GM12878 (cell line): ENCODE data around the gene USH1C. TPM values are rescaled to one million over a fixed set of nuclear protein-coding genes. Genes with fewer than 3 reads are reported as not detected.

ENCODE experiments used
- ATAC-seq: fragments of 200-7000 bp; cut with Tn5 transposase; 3 replicates; pipeline ENCODE4 v1.9.1; 2020; ENCODE audit warnings: mild to moderate bottlenecking, moderate library complexity
- BruUV-seq: library from RNA; stranded (reverse); fragments of 400-500 nt; replicated peaks from 2 replicates; lab custom pipeline; 2021; lab: Mats Ljungman, UMichigan
- CTCF ChIA-PET: fragments of 300-600 bp; sonication (Branson Sonifier 250); formaldehyde crosslinking; extraction: SDS; loops from one replicate; lab custom pipeline; 2021; ENCODE audit warnings: inconsistent platforms; lab: Yijun Ruan, JAX
- POLR2A ChIA-PET: fragments of 350-600 bp; formaldehyde crosslinking; extraction: SDS; loops from one replicate; lab custom pipeline; 2021; ENCODE audit warnings: inconsistent platforms; lab: Charles Lee
- RAD21 ChIA-PET: fragments of 300-600 bp; sonication (Branson Sonifier 250); formaldehyde crosslinking; loops from one replicate; lab custom pipeline; 2023; ENCODE audit warnings: antibody characterized with exemption; ENCODE audit not compliant: unreplicated experiment; lab: Charles Lee
- SMC1A ChIA-PET: fragments of 300-600 bp; sonication (Branson Sonifier 250); formaldehyde crosslinking; loops from one replicate; lab custom pipeline; 2023; ENCODE audit not compliant: unreplicated experiment, uncharacterized antibody; lab: Charles Lee
- DNase-seq: peaks from one replicate; pipeline ENCODE4 v3.0.0-alpha.2; 2011; ENCODE audit warnings: low read depth, low spot score
- FAIRE-seq: peaks from 3 replicates; lab custom pipeline; 2011; peaks lifted over from hg19 to GRCh38; lab: Jason Lieb, UNC
- H2AFZ ChIP-seq: 2 replicates; pipeline ENCODE4 v1.6.0; 2011; ENCODE audit warnings: low read depth, low read length, control low read depth; ENCODE audit not compliant: control insufficient read depth
- H3K27ac ChIP-seq: 2 replicates; pipeline ENCODE4 v1.5.1; 2011; ENCODE audit warnings: control low read depth; ENCODE audit not compliant: control insufficient read depth, insufficient read depth
- H3K27me3 ChIP-seq, 2 experiments: replicated peaks in 1 of 2; 2 replicates each; pipeline versions ENCODE4 v1.6.0 to v1.6.1; 2011; ENCODE audit warnings: low read length in 1 of 2; ENCODE audit not compliant: control insufficient read depth in 2 of 2, insufficient read depth in 2 of 2
- H3K36me3 ChIP-seq, 2 experiments: 2 replicates each; pipeline ENCODE4 v1.5.1; 2011; ENCODE audit warnings: low read length in 1 of 2; ENCODE audit not compliant: control insufficient read depth in 2 of 2, insufficient read depth in 2 of 2
- H3K4me1 ChIP-seq: 2 replicates; pipeline ENCODE4 v1.6.1; 2011; ENCODE audit warnings: mild to moderate bottlenecking, low read length, moderate library complexity, mixed read lengths; ENCODE audit not compliant: control insufficient read depth, insufficient read depth
- H3K4me2 ChIP-seq: 2 replicates; pipeline ENCODE4 v1.6.0; 2011; ENCODE audit warnings: control low read depth; ENCODE audit not compliant: control insufficient read depth, insufficient read depth
- H3K4me3 ChIP-seq: fragments of 200-600 bp; sonication (generic); 2 replicates; pipeline ENCODE4 v1.5.1; 2016
- H3K79me2 ChIP-seq: 2 replicates; pipeline ENCODE4 v1.6.0; 2011; ENCODE audit warnings: low read length; ENCODE audit not compliant: control insufficient read depth, insufficient read depth
- H3K9ac ChIP-seq: 2 replicates; pipeline ENCODE4 v1.8.0; 2011; ENCODE audit warnings: low read length, control low read depth, mixed read lengths; ENCODE audit not compliant: control insufficient read depth, insufficient read depth
- H3K9me3 ChIP-seq: replicated peaks from 3 replicates; pipeline ENCODE4 v1.5.1; 2011; ENCODE audit warnings: mild to moderate bottlenecking, low read length; ENCODE audit not compliant: control insufficient read depth, insufficient read depth
- H4K20me1 ChIP-seq: 2 replicates; pipeline ENCODE4 v1.6.0; 2011; ENCODE audit not compliant: control insufficient read depth, insufficient read depth
- IRF4 ChIP-seq: IDR thresholded peaks from 2 replicates; pipeline ENCODE4 v1.6.1; 2011; ENCODE audit warnings: low read depth, low read length
- KAT2A ChIP-seq: conservative IDR thresholded peaks from 2 replicates; pipeline ENCODE4 v1.6.1; 2011; ENCODE audit warnings: low read depth, low read length; ENCODE audit not compliant: control insufficient read depth
- NR2C2 ChIP-seq: IDR thresholded peaks from 2 replicates; pipeline ENCODE4 v1.6.1; 2011; ENCODE audit warnings: borderline replicate concordance, low read depth; ENCODE audit not compliant: control insufficient read depth, insufficient read length
- STAT3 ChIP-seq: IDR thresholded peaks from 2 replicates; pipeline ENCODE4 v1.6.1; 2011; ENCODE audit warnings: low read depth, low read length, improper control_type of control experiment
- ZNF207 ChIP-seq: fragments of 450-650 bp; IDR thresholded peaks from 2 replicates; pipeline ENCODE4 v1.6.1; 2014; ENCODE audit warnings: antibody characterized with exemption, mild to moderate bottlenecking, borderline replicate concordance
- ZNF274 ChIP-seq: IDR thresholded peaks from one replicate; pipeline ENCODE4 v1.8.0; 2011; ENCODE audit not compliant: insufficient read length, insufficient read depth
- WGBS: methylation state at CpG from one replicate; pipeline ENCODE4 v1.1.6; 2016; ENCODE audit warnings: low lambda C conversion rate; ENCODE audit not compliant: insufficient replicate concordance, insufficient coverage; ENCODE audit errors: missing lambda C conversion rate; 5-methylcytosine and 5-hydroxymethylcytosine counted together
- in situ Hi-C: fragments of 300-500 bp; cut with MboI; formaldehyde crosslinking; loops from 9 replicates; pipeline ENCODE4 v1.14.3; 2018; ENCODE audit warnings: mixed read lengths
- intact Hi-C: fragments of 100-400 bp; cut with micrococcal nuclease; formaldehyde crosslinking; loops from one replicate; pipeline ENCODE4 v1.14.2; 2022; ENCODE audit not compliant: unreplicated experiment
- polyA plus RNA-seq, 11 experiments: library from polyadenylated mRNA; depleted of rRNA in 4 of 11; unstranded in 6 of 11; stranded (reverse) in 5 of 11; fragments of >200 nt; fragmentation: Nextera tagmentation in 4 of 11; fragmentation: Illumina TruSeq in 1 of 11; extraction: Ambion mirVana in 4 of 11; extraction: Trizol in 1 of 11; gene quantifications; 1 replicate in 1 of 11; 2 replicates in 10 of 11; pipeline versions ENCODE4 v1.2.1 to v1.2.3, GENCODE V29; 2011 to 2016; ENCODE audit warnings: inconsistent platforms in 2 of 11, missing spikeins in 2 of 11, low read depth in 1 of 11
- total RNA-seq, 4 experiments: library from RNA; depleted of rRNA in 3 of 4; stranded (reverse); fragments of >200 nt in 3 of 4; fragmentation: Illumina TruSeq in 1 of 4; extraction: Trizol in 1 of 4; gene quantifications; 2 replicates each; pipeline versions ENCODE4 v1.2.1 to v1.2.3, GENCODE V29; 2013 to 2021
- TF ChIP-seq, protein P1 (sequence below): fragments of 450-650 bp; formaldehyde crosslinking; IDR thresholded peaks from 2 replicates; pipeline ENCODE4 v1.4.0; 2020; ENCODE audit warnings: mild to moderate bottlenecking, moderate library complexity
- TF ChIP-seq, protein P2 (sequence below): fragments of 450-650 bp; IDR thresholded peaks from 2 replicates; pipeline ENCODE4 v1.6.1; 2014; ENCODE audit warnings: mild to moderate bottlenecking
- TF ChIP-seq, protein P3 (sequence below): IDR thresholded peaks from 2 replicates; pipeline ENCODE4 v1.6.1; 2012; ENCODE audit warnings: low read depth, low read length, improper control_type of control experiment
- TF ChIP-seq, protein P4 (sequence below): fragments of 450-650 bp; IDR thresholded peaks from 2 replicates; pipeline ENCODE4 v1.6.1; 2018; ENCODE audit warnings: borderline replicate concordance, mild to moderate bottlenecking; ENCODE audit not compliant: partially characterized antibody

USH1C gene
- total and polyA plus RNA-seq, 10 of the 15 experiments (the other 5 are each of a cell fraction or from before 2014, with no cell fraction given) = not detected

DNA sequence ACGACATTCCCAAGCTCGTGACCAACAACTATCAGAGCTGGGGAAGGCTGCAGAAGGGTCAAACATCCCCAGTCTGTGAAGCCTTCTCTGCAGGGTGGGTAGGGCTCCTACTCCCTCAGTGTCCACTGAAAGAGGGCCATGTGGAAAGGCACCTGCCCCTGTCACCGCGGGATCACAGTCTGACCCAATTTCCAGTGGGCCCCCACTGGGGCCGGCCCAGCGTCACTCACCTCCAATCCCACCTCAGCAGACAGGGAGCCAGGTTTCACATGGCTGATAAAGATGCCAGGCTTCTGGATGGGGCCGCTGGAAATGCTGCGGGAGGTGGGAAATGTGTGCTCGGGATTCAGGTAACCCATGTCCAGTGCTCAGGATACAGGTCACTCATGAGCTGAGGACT, 20.0 kb downstream of the USH1C start (continued):
- TF ChIP-seq, protein P1, sequence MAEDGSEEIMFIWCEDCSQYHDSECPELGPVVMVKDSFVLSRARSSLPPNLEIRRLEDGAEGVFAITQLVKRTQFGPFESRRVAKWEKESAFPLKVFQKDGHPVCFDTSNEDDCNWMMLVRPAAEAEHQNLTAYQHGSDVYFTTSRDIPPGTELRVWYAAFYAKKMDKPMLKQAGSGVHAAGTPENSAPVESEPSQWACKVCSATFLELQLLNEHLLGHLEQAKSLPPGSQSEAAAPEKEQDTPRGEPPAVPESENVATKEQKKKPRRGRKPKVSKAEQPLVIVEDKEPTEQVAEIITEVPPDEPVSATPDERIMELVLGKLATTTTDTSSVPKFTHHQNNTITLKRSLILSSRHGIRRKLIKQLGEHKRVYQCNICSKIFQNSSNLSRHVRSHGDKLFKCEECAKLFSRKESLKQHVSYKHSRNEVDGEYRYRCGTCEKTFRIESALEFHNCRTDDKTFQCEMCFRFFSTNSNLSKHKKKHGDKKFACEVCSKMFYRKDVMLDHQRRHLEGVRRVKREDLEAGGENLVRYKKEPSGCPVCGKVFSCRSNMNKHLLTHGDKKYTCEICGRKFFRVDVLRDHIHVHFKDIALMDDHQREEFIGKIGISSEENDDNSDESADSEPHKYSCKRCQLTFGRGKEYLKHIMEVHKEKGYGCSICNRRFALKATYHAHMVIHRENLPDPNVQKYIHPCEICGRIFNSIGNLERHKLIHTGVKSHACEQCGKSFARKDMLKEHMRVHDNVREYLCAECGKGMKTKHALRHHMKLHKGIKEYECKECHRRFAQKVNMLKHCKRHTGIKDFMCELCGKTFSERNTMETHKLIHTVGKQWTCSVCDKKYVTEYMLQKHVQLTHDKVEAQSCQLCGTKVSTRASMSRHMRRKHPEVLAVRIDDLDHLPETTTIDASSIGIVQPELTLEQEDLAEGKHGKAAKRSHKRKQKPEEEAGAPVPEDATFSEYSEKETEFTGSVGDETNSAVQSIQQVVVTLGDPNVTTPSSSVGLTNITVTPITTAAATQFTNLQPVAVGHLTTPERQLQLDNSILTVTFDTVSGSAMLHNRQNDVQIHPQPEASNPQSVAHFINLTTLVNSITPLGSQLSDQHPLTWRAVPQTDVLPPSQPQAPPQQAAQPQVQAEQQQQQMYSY (CRISPR knock-in tag) = no peak
- TF ChIP-seq, protein P2, sequence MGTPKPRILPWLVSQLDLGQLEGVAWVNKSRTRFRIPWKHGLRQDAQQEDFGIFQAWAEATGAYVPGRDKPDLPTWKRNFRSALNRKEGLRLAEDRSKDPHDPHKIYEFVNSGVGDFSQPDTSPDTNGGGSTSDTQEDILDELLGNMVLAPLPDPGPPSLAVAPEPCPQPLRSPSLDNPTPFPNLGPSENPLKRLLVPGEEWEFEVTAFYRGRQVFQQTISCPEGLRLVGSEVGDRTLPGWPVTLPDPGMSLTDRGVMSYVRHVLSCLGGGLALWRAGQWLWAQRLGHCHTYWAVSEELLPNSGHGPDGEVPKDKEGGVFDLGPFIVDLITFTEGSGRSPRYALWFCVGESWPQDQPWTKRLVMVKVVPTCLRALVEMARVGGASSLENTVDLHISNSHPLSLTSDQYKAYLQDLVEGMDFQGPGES = no peak
- TF ChIP-seq KAT2A (no peak), IRF4 (no peak), STAT3 (no peak), ZNF274 (no peak), ZNF207 (no peak)

DNA sequence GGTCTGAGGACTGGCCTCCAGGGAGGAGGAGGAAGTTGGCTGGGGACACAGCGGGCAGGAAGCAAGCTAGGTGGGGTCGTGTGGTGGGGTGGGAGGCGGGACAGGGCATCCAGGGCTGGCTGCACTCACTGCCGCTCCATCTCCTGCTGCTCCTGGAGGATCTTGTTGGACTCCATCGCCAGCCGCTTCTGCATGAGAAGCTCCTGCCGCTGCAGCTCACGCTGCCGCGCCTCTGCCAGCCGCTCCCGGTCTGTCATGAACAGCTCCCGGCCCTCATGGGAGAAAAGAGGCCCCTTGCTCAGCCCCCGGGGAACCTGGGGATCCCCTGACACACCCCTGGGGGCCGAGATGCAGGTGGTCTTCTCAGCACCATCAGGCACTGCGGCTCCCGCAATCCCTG, 21.6 kb downstream of the USH1C start:
- 41% methylated on average over 10 of the region's 17 CpGs for WGBS
- Histone ChIP-seq H2AFZ (no peak overlapping the region), H3K9me3 (no peaks in the 10 kb centered on the region), H3K4me3 (no peak overlapping the region), H4K20me1 (no peaks in the 10 kb centered on the region), H3K79me2 (no peaks in the 10 kb centered on the region), H3K27ac (no peak overlapping the region), H3K4me2 (no peak overlapping the region), H3K9ac (no peak overlapping the region), H3K4me1 (no peaks in the 10 kb centered on the region), H3K36me3 (no peaks in the 10 kb centered on the region), H3K27me3 (no peaks in the 10 kb centered on the region; a peak in 1 of 4 replicates)
- intact Hi-C loops = no loop called here
- ChIA-PET CTCF (interaction anchor here (1.9 to 4.0 kb wide), 2 partner anchors 104 to 139 kb away, joined by 5 to 14 read pairs; no protein-coding TSS in a partner anchor), RAD21 (no interaction called here), SMC1A (no interaction called here), POLR2A (no interaction called here)
- in situ Hi-C loops = no loop called here
- no peak for DNase-seq
- BruUV-seq = no TSS peak
- no peak for FAIRE-seq
- ATAC-seq = no peak
- TF ChIP-seq, protein P1 (CRISPR knock-in tag) = no peak
- no peak for TF ChIP-seq NR2C2
- TF ChIP-seq, protein P3, sequence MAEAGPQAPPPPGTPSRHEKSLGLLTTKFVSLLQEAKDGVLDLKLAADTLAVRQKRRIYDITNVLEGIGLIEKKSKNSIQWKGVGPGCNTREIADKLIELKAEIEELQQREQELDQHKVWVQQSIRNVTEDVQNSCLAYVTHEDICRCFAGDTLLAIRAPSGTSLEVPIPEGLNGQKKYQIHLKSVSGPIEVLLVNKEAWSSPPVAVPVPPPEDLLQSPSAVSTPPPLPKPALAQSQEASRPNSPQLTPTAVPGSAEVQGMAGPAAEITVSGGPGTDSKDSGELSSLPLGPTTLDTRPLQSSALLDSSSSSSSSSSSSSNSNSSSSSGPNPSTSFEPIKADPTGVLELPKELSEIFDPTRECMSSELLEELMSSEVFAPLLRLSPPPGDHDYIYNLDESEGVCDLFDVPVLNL = no peak
- TF ChIP-seq, protein P4, sequence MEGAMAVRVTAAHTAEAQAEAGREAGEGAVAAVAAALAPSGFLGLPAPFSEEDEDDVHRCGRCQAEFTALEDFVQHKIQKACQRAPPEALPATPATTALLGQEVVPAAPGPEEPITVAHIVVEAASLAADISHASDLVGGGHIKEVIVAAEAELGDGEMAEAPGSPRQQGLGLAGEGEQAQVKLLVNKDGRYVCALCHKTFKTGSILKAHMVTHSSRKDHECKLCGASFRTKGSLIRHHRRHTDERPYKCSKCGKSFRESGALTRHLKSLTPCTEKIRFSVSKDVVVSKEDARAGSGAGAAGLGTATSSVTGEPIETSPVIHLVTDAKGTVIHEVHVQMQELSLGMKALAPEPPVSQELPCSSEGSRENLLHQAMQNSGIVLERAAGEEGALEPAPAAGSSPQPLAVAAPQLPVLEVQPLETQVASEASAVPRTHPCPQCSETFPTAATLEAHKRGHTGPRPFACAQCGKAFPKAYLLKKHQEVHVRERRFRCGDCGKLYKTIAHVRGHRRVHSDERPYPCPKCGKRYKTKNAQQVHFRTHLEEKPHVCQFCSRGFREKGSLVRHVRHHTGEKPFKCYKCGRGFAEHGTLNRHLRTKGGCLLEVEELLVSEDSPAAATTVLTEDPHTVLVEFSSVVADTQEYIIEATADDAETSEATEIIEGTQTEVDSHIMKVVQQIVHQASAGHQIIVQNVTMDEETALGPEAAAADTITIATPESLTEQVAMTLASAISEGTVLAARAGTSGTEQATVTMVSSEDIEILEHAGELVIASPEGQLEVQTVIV = no peak
